Peyer's patch (tissue), 4 donors: ENCODE data around the gene POTEF.

Experiments used
- CTCF ChIP-seq, 6 experiments: fragments of 450-650 bp in 4 of 6; fragments of 200-600 bp in 2 of 6; sonication (generic) in 1 of 6; IDR thresholded peaks; one replicate each; pipeline ENCODE4 v1.5.1; 2017 to 2019; ENCODE audit warnings: antibody characterized with exemption in 6 of 6, mild to moderate bottlenecking in 3 of 6, moderate library complexity in 1 of 6
- POLR2A ChIP-seq, 2 donors: fragments of 450-650 bp; IDR thresholded peaks; one replicate each; pipeline ENCODE4 v1.5.1; 2017; ENCODE audit warnings: antibody characterized with exemption in 2 of 2, mild to moderate bottlenecking in 2 of 2, moderate library complexity in 2 of 2

- TF ChIP-seq POLR2A (IDR thresholded peaks at IDR 0.05) (no peak), CTCF (IDR thresholded peaks at IDR 0.05) (no peak)
Measured at GRCh38 chr2:130158631-130159030, 29.6 kb upstream of the POTEF start.
